BE2C (cell line): Measurements from ENCODE around the gene HES1.
"Not testable (repeated sequence)": the region's sequence is repeated elsewhere in the genome, so short reads cannot be mapped to it uniquely, and the experiment has no call there.

ENCODE experiments used
- DNase-seq: peaks from one replicate; pipeline ENCODE4 v3.0.0-alpha.2; 2020
- H3K27me3 ChIP-seq: fragments of 250-450 bp; sonication (Bioruptor Pico); 2 replicates; pipeline ENCODE4 v1.5.1; 2020; ENCODE audit warnings: mild to moderate bottlenecking
- H3K36me3 ChIP-seq: fragments of 250-450 bp; sonication (Bioruptor Pico); 2 replicates; pipeline ENCODE4 v1.5.1; 2020; ENCODE audit warnings: mild to moderate bottlenecking
- H3K4me1 ChIP-seq: fragments of 250-450 bp; sonication (Bioruptor Pico); 2 replicates; pipeline ENCODE4 v1.5.1; 2020
- H3K4me3 ChIP-seq: 2 replicates; pipeline ENCODE4 v1.5.1; 2011; ENCODE audit warnings: low read depth, low read length
- H3K9me3 ChIP-seq: fragments of 250-450 bp; sonication (Bioruptor Pico); 2 replicates; pipeline ENCODE4 v1.5.1; 2020
- CTCF ChIP-seq: IDR thresholded peaks from 2 replicates; pipeline ENCODE4 v1.5.1; 2012; ENCODE audit warnings: mild to moderate bottlenecking, low read depth, low read length

HES1 gene

GRCh38 chr3:194123726-194124125 lies 12.2 kb upstream of the HES1 start:
- no peaks in the 10 kb centered on the region for H3K4me1 ChIP-seq
- TF ChIP-seq CTCF: no peak
- no peaks in the 10 kb centered on the region for H3K36me3 ChIP-seq
- H3K4me3 ChIP-seq: no peak overlapping the region
- no peaks in the 10 kb centered on the region for H3K27me3 ChIP-seq
- no peaks in the 10 kb centered on the region for H3K9me3 ChIP-seq
- no peak for DNase-seq

- TF ChIP-seq CTCF: no peak
- Histone ChIP-seq H3K27me3 (no peaks in the 10 kb centered on the region), H3K4me1 (no peaks in the 10 kb centered on the region)
Observed at GRCh38 chr3:194124193-194124592, 11.8 kb upstream of the HES1 start.

GRCh38 chr3:194125442-194125841 lies 10.5 kb upstream of the HES1 start:
- Histone ChIP-seq H3K27me3 (no peaks in the 10 kb centered on the region), H3K4me3 (no peak overlapping the region), H3K4me1 (0 out of 2 replicates have a peak, but pooled peaks cover 4% of the 10 kb centered on the region), H3K36me3 (no peaks in the 10 kb centered on the region), H3K9me3 (no peaks in the 10 kb centered on the region)
- no peak for DNase-seq
- no peak for TF ChIP-seq CTCF

More at GRCh38 chr3:194124193-194124592, 11.8 kb upstream of the HES1 start:
- Histone ChIP-seq H3K9me3 (no peaks in the 10 kb centered on the region), H3K36me3 (no peaks in the 10 kb centered on the region), H3K4me3 (no peak overlapping the region)
- no peak for DNase-seq

DNA sequence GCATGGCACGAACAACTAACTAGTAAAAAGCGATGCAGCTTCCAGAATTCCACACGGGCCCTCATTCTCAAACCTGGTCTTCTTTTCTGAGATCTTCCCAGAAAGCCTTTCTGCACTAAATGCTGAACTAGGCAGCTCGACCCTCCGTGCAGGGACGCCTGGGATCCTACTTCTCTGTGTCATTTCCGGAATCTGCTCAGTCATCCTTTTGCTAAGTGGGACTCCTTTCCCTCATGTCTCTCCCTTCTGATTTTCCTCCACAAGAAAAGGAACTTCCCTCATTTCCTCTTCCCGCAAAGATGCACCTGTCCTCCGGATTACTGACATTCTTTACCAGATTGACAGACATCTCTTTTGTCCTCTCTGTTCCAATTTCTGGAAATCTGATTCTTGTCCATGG lies 9.2 kb upstream of the HES1 start:
- H3K27me3 ChIP-seq: no peaks in the 10 kb centered on the region
- DNase-seq: no peak
- no peak overlapping the region for H3K4me3 ChIP-seq
- no peak for TF ChIP-seq CTCF
- H3K36me3 ChIP-seq: no peaks in the 10 kb centered on the region
- no peaks in the 10 kb centered on the region for H3K9me3 ChIP-seq
- H3K4me1 ChIP-seq: 0 out of 2 replicates have a peak, but pooled peaks cover 4% of the 10 kb centered on the region

- no peaks in the 10 kb centered on the region for H3K27me3 ChIP-seq
- H3K4me1 ChIP-seq: peaks cover 10% of the 10 kb centered on the region
- no peak for DNase-seq
- H3K4me3 ChIP-seq: no peak overlapping the region
- H3K9me3 ChIP-seq: no peaks in the 10 kb centered on the region
- TF ChIP-seq CTCF: no peak
- H3K36me3 ChIP-seq: no peaks in the 10 kb centered on the region
Observed at GRCh38 chr3:194128202-194128918, 7.6 kb upstream of the HES1 start.

DNA sequence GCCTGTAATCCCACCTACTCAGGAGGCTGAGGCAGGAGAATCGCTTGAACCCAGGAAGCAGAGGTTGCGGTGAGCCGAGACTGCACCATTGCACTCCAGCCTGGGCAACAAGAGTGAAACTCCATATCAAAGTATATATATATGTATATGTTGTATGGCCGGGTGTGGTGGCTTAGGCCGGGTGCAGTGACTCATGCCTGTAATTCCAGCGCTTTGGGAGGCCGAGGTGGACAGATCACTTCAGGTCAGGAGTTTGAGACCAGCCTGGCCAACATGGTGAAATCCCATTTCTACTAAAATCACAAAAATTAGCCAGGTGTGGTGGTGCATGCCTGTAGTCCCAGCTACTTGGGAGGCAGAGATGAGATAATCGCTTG lies 7.0 kb upstream of the HES1 start:
- H3K27me3 ChIP-seq, DNase-seq, H3K4me3 ChIP-seq, H3K9me3 ChIP-seq, H3K36me3 ChIP-seq, H3K4me1 ChIP-seq: not testable (repeated sequence)
